OCI-LY7 (cell line): ENCODE results near the gene CDC42SE1. TPM values are rescaled to one million over a fixed set of nuclear protein-coding genes. Genes with fewer than 3 reads are reported as not detected.
A peak's percentile ranks its signal among the peaks of the same experiment; 100 is the strongest.

Source experiments
- BruUV-seq: library from RNA; stranded (reverse); fragments of 400-500 nt; replicated peaks from 2 replicates; lab custom pipeline; 2021; lab: Mats Ljungman, UMichigan
- CTCF ChIA-PET: fragments of 300-600 bp; sonication (Branson Sonifier 250); formaldehyde crosslinking; loops from one replicate; lab custom pipeline; 2022; ENCODE audit warnings: antibody characterized with exemption; ENCODE audit not compliant: unreplicated experiment; lab: Charles Lee
- POLR2A ChIA-PET: fragments of 300-600 bp; sonication (Branson Sonifier 250); formaldehyde crosslinking; loops from one replicate; lab custom pipeline; 2022; ENCODE audit warnings: antibody characterized with exemption; lab: Charles Lee
- DNase-seq: peaks from one replicate; pipeline ENCODE4 v3.0.0-alpha.2; 2015; ENCODE audit warnings: low spot score
- H2AFZ ChIP-seq: fragments of 200-600 bp; sonication (generic), shearing (Covaris generic); 2 replicates; pipeline ENCODE4 v1.6.1; 2014; ENCODE audit warnings: mild to moderate bottlenecking, antibody characterized with exemption, low read length, moderate library complexity
- H3K27ac ChIP-seq: fragments of 200-600 bp; sonication (generic); 2 replicates; pipeline ENCODE4 v1.5.1; 2014; ENCODE audit warnings: mixed run types, low read depth, mild to moderate bottlenecking, moderate library complexity, low read length, inconsistent platforms; ENCODE audit not compliant: poor library complexity, severe bottlenecking
- H3K36me3 ChIP-seq: fragments of 200-600 bp; sonication (generic); 2 replicates; pipeline ENCODE4 v1.6.1; 2014; ENCODE audit warnings: mild to moderate bottlenecking, antibody characterized with exemption, low read length, moderate library complexity, mixed read lengths; ENCODE audit not compliant: insufficient read depth
- H3K4me1 ChIP-seq: fragments of 200-600 bp; sonication (generic); 2 replicates; pipeline ENCODE4 v1.5.1; 2014; ENCODE audit warnings: mild to moderate bottlenecking, low read length; ENCODE audit not compliant: insufficient read depth, poor library complexity, severe bottlenecking
- H3K4me2 ChIP-seq: fragments of 200-600 bp; sonication (generic); 2 replicates; pipeline ENCODE4 v1.6.1; 2014; ENCODE audit warnings: mild to moderate bottlenecking, low read length
- H3K4me3 ChIP-seq: fragments of 200-600 bp; sonication (generic); 2 replicates; pipeline ENCODE4 v1.5.1; 2014; ENCODE audit warnings: mild to moderate bottlenecking, low read depth, low read length; ENCODE audit not compliant: poor library complexity, severe bottlenecking
- H3K79me2 ChIP-seq: fragments of 200-600 bp; sonication (generic); 2 replicates; pipeline ENCODE4 v1.6.1; 2016; ENCODE audit warnings: low read depth, mild to moderate bottlenecking, low read length, moderate library complexity, mixed read lengths; ENCODE audit not compliant: insufficient read depth
- H3K9me2 ChIP-seq: fragments of 200-600 bp; sonication (generic); 2 replicates; pipeline ENCODE4 v1.6.1; 2016; ENCODE audit warnings: mild to moderate bottlenecking, low read length, mixed read lengths; ENCODE audit not compliant: insufficient read depth
- H3K9me3 ChIP-seq: fragments of 200-600 bp; sonication (generic); 2 replicates; pipeline ENCODE4 v1.6.1; 2014; ENCODE audit warnings: mild to moderate bottlenecking, mixed run types, low read length, mixed read lengths
- H4K20me1 ChIP-seq: fragments of 200-600 bp; sonication (generic); 2 replicates; pipeline ENCODE4 v1.6.1; 2014; ENCODE audit warnings: mild to moderate bottlenecking, antibody characterized with exemption, low read length, moderate library complexity, mixed read lengths; ENCODE audit not compliant: insufficient read depth
- CTCF ChIP-seq: fragments of 200-600 bp; sonication (generic); conservative IDR thresholded peaks from 2 replicates; pipeline ENCODE4 v1.5.1; 2014; ENCODE audit warnings: mild to moderate bottlenecking, antibody characterized with exemption, low read length, moderate library complexity, mixed read lengths
- EZH2phosphoT487 ChIP-seq: fragments of 200-600 bp; sonication (generic); IDR thresholded peaks from 2 replicates; pipeline ENCODE4 v1.6.1; 2018; ENCODE audit warnings: low read depth, borderline replicate concordance, mild to moderate bottlenecking, mixed run types, antibody characterized with exemption, low read length, moderate library complexity, mixed read lengths
- intact Hi-C: fragments of 100-400 bp; cut with micrococcal nuclease; formaldehyde crosslinking; loops from one replicate; pipeline ENCODE4 v1.10.0; 2022; ENCODE audit not compliant: unreplicated experiment
- total RNA-seq, 2 experiments: library from RNA; depleted of rRNA in 1 of 2; stranded (reverse); fragments of >200 nt in 1 of 2; shearing (Covaris generic) in 1 of 2; gene quantifications; 2 replicates each; pipeline ENCODE4 v1.2.3, GENCODE V29; 2014 to 2022

The CDC42SE1 gene
- total RNA-seq, 2 experiments from 2014 or later: 48.2 to 63.3 TPM

- peak; percentile 86 for TF ChIP-seq CTCF
- TF ChIP-seq EZH2phosphoT487: no peak
- peaks cover 10% of the 10 kb centered on the region; the same call in 1 of the 2 replicates for H3K79me2 ChIP-seq
- peak within 1 kb of the TSS; percentile 89 for H2AFZ ChIP-seq
- peaks cover 21% of the 10 kb centered on the region for H3K4me1 ChIP-seq
- DNase-seq: peak; percentile 91
- H3K4me2 ChIP-seq: peak within 1 kb of the TSS; percentile 80
- H3K4me3 ChIP-seq: peak within 1 kb of the TSS; percentile 83
- H3K9me2 ChIP-seq: no peaks in the 10 kb centered on the region
- CTCF ChIA-PET: interaction anchor here (1.6 to 1.9 kb wide), 2 partner anchors 10 to 85 kb away, joined by 6 to 7 read pairs; partner anchors contain the start of gene TNFAIP8L2
- POLR2A ChIA-PET: interaction anchor here (0.5 to 1.5 kb wide), 8 partner anchors 9 to 369 kb away, joined by 3 to 8 read pairs (median 4); partner anchors contain the start of gene MLLT11
- intact Hi-C loops: loop anchor here (1.0 kb wide), 2 partner anchors 11 to 86 kb away; partner anchors contain the start of genes CDC42SE1 and TNFAIP8L2
- peak within 1 kb of the TSS; percentile 94 for H3K27ac ChIP-seq
- no peaks in the 10 kb centered on the region for H3K9me3 ChIP-seq
- H4K20me1 ChIP-seq: no peaks in the 10 kb centered on the region
- peaks cover 23% of the 10 kb centered on the region for H3K36me3 ChIP-seq
- TSS peak; percentile 86 for BruUV-seq
Measured at GRCh38 chr1:151070474-151071276, 11.3 kb upstream of the CDC42SE1 start, which contains the start of gene GABPB2. Gene GABPB2 (plus strand): TSS chr1:151070761. CDS start chr1:151088190, 17,429 bp downstream.

DNA sequence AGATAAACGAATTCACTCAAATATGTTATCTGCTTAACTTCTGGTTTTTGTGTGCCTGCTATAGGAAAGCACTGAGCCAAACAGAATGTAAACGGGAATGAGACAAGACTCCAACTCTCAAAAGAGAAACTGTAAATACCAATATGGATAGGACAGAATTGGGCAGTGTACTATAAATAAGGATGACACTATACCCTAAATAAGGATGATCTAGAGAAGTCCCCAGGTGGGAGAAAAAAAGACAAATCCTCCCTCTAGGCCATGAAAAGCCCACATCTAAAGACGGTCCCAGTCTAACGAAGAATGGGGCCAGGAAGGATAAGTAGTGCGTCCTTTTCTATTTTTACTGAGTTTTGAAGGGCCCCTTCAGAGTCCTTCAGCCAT, 9.7 kb upstream of the CDC42SE1 start:
- Histone ChIP-seq H2AFZ (no peak overlapping the region), H3K27ac (no peak overlapping the region), H3K4me3 (no peak overlapping the region), H3K9me2 (no peaks in the 10 kb centered on the region), H4K20me1 (no peaks in the 10 kb centered on the region), H3K4me1 (peaks cover 21% of the 10 kb centered on the region), H3K79me2 (peaks cover 10% of the 10 kb centered on the region; the same call in 1 of the 2 replicates), H3K4me2 (peak overlapping the region; percentile 80; the same call in 1 of the 2 replicates), H3K9me3 (no peaks in the 10 kb centered on the region), H3K36me3 (peaks cover 24% of the 10 kb centered on the region)
- TF ChIP-seq CTCF (no peak), EZH2phosphoT487 (no peak)
- ChIA-PET POLR2A (interaction anchor here (0.6 to 1.5 kb wide), 2 partner anchors 7 to 43 kb away, joined by 3 to 5 read pairs; no protein-coding TSS in a partner anchor), CTCF (no interaction called here)
- no peak for DNase-seq
- BruUV-seq: no TSS peak
- intact Hi-C loops: no loop called here
